Activated naive CD4-positive, alpha-beta T cell treated with anti-CD3 and anti-CD28 coated beads, Interleukin-2, amount 10 ng/mL, durations not matched to agents 7 days and 5 days (primary cell): ENCODE results near the gene COX17.

Experiments
- CTCF ChIA-PET: fragments of 350-600 bp; sonication (Branson Sonifier 250); formaldehyde crosslinking; loops from one replicate; lab custom pipeline; 2021; ENCODE audit warnings: antibody characterized with exemption; lab: Charles Lee
- DNase-seq: peaks from one replicate; pipeline ENCODE4 v3.0.0-alpha.2; 2020
- H3K27ac Mint-ChIP-seq: one replicate; pipeline ENCODE4 v1.8.0; 2021; ENCODE audit warnings: mild to moderate bottlenecking, moderate library complexity, mixed read lengths
- H3K27me3 Mint-ChIP-seq: one replicate; pipeline ENCODE4 v1.8.0; 2021; ENCODE audit warnings: mild to moderate bottlenecking, mixed read lengths
- H3K36me3 Mint-ChIP-seq: one replicate; pipeline ENCODE4 v1.8.0; 2021; ENCODE audit warnings: mixed read lengths
- H3K4me1 Mint-ChIP-seq: one replicate; pipeline ENCODE4 v1.8.0; 2021; ENCODE audit warnings: mixed read lengths
- H3K4me3 Mint-ChIP-seq: one replicate; pipeline ENCODE4 v1.8.0; 2021; ENCODE audit warnings: mild to moderate bottlenecking, moderate library complexity, mixed read lengths
- H3K9me3 Mint-ChIP-seq: one replicate; pipeline ENCODE4 v1.8.0; 2021; ENCODE audit warnings: mixed read lengths

The COX17 gene

GRCh38 chr3:119630880-119631329 lies 46.3 kb downstream of the COX17 start:
- Mint-ChIP-seq H3K27me3 (peaks cover 35% of the 10 kb centered on the region), H3K4me1 (peaks cover 24% of the 10 kb centered on the region), H3K36me3 (no peaks in the 10 kb centered on the region), H3K27ac (no peak overlapping the region), H3K4me3 (no peak overlapping the region), H3K9me3 (no peaks in the 10 kb centered on the region)
- DNase-seq, result no peak
- CTCF ChIA-PET, result no interaction called here

DNA sequence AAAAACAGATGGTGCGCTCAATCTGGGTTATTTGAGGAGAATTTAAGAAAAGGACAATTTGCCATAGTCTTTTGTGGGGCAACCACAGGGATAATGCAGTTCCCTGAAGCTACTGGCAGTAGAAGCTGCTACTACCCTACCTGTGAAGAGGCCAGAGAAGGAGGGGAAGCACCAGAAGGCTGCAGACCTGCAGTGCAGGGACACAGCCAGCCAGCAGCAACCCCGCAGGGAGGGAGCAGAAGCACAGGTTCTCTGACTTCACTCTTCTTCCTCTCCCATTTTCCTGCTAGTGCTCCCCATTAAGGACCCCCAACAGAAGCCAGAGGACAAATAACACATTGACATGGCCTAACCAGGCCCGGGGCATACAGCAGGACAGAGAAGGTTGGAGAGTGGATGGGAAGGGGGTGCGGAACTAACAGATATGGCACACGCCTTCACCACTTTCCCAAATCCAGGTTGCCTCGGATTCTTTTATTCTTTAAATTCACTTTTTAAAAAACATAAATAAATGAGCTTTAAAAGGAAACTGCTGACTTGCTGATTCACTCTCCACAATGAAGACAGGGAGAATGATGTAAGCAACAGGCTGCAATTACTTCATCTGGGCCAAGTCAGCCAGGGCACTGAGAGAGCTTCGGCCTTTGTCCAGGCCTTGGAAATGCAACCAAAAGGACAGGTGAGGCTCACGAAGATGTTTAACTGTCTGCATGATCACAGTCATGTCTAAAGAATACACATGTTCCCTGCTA lies 46.9 kb downstream of the COX17 start:
- H3K4me3 Mint-ChIP-seq, result no peak overlapping the region
- H3K27me3 Mint-ChIP-seq, result peaks cover 41% of the 10 kb centered on the region
- H3K9me3 Mint-ChIP-seq, result no peaks in the 10 kb centered on the region
- no peak overlapping the region for H3K27ac Mint-ChIP-seq
- CTCF ChIA-PET, result no interaction called here
- peaks cover 24% of the 10 kb centered on the region for H3K4me1 Mint-ChIP-seq
- H3K36me3 Mint-ChIP-seq, result no peaks in the 10 kb centered on the region
- no peak for DNase-seq

DNA sequence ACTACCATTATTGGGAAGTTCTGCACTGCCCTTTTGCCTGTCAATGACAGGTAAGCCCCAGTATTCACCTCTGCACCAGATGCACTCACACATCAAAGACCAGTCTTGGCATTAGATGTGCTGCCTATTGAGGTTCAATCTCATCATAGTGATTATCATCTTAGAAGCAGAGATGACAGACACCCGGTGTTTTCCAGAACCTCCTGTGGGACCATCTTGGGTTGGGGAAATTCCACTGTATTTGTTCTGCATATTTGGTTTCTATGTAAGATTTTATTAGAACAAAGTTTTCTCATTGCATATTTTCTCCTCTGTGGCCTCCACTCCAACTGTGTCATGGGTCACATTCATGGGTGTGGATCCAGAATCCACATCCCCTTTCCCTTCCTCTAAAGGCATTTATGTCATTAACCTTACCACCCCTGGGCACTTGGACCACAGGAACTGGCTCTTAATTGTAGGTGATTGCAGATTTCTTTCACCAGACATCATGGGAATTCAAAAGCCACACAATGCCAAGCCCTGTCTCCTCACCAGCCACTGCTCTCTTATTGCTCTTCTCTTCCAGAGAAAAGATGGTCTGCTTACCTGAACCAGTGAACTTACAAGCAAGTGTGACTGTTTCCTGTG lies 48.3 kb downstream of the COX17 start:
- Mint-ChIP-seq H3K4me1 (peaks cover 24% of the 10 kb centered on the region), H3K27ac (no peak overlapping the region)
- DNase-seq, result no peak

DNA sequence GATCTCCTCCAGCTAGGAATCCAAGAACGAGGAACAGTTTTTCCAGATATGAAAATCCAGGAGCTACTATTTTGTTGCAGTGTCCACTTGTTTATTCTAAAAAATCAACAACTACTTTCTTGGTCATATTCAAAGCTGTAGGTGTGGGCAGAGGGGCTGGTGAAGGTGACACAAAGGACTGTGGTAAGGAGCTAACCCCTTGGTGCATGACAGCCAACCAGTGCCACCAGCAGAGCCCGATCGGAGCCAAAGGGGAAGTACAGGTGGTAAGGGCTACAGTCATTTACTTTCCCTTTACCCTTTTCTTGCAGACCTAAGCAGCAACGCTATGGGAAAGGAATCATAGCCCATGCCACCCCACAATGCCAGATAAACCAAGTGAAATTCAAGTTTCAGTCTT lies 48.8 kb downstream of the COX17 start:
- Mint-ChIP-seq H3K9me3 (no peaks in the 10 kb centered on the region), H3K4me1 (peaks cover 24% of the 10 kb centered on the region), H3K4me3 (no peak overlapping the region), H3K27me3 (peaks cover 42% of the 10 kb centered on the region), H3K27ac (no peak overlapping the region), H3K36me3 (no peaks in the 10 kb centered on the region)
- CTCF ChIA-PET, result no interaction called here
- no peak for DNase-seq

More for the DNA sequence above, 48.3 kb downstream of the COX17 start:
- Mint-ChIP-seq H3K9me3 (no peaks in the 10 kb centered on the region), H3K4me3 (no peak overlapping the region), H3K27me3 (peaks cover 47% of the 10 kb centered on the region), H3K36me3 (no peaks in the 10 kb centered on the region)
- CTCF ChIA-PET, result no interaction called here

DNA sequence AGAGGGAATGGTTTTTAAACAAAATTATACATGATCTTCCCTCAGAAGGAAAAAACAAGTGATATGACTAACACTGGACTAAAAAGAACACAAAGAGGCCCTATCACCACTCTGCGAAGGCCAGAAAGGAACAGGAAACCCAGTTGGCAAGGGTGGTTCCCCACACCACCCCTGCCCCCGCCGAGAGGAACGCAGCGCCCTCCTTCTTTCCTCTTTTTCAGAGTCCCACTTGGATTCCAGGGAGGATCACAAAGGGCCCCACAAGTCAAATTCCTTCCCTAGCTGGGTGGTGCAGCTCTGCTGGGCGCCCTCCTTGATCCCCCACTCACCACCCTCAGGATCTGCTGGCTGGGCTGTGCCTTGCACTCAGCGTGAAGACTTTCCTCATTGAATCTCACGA lies 49.7 kb downstream of the COX17 start:
- no peaks in the 10 kb centered on the region for H3K36me3 Mint-ChIP-seq
- no peak for DNase-seq
- H3K4me1 Mint-ChIP-seq, result peaks cover 24% of the 10 kb centered on the region
- H3K9me3 Mint-ChIP-seq, result no peaks in the 10 kb centered on the region
- H3K27me3 Mint-ChIP-seq, result peaks cover 35% of the 10 kb centered on the region
- no peak overlapping the region for H3K4me3 Mint-ChIP-seq
- CTCF ChIA-PET, result no interaction called here
- H3K27ac Mint-ChIP-seq, result no peak overlapping the region

GRCh38 chr3:119626196-119626595 lies 51.0 kb downstream of the COX17 start:
- Mint-ChIP-seq H3K36me3 (no peaks in the 10 kb centered on the region), H3K4me3 (no peak overlapping the region), H3K27me3 (peaks cover 42% of the 10 kb centered on the region), H3K9me3 (no peaks in the 10 kb centered on the region), H3K27ac (no peak overlapping the region), H3K4me1 (peaks cover 24% of the 10 kb centered on the region)
- CTCF ChIA-PET, result no interaction called here
- no peak for DNase-seq

DNA sequence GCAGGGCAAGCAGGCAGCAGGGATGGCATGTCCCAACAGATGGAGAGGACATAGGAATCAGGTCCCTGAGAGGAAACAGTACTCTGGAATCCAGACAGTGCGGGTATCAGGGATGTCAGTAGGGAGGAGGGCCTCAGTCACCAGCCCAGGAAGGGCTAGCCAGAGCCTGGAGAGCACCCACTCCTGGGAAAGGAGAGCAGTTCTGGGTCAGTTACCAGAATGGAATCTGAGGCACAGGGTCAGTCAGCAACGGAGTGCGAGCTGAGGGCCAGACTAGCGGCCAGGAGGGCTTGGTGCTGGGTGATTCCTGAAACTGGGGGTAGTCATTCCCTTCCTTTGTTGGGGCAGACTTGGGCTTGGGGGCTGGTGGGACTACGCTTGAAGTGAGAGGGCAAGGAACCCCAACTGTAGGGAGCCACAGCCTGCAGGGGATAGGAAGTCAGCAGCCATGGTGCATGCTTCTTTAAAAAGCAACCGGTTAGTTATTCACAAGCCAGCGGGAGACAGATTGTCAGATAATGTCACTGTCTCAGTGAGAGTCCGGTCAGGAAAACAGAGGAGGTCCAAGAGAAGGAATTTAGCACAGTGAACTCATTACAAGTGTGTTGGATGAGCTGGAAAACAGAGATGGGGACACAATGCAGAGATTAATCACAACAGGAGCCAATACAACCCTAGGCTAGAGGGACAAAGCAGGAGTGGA lies 51.6 kb downstream of the COX17 start:
- no peak overlapping the region for H3K4me3 Mint-ChIP-seq
- H3K36me3 Mint-ChIP-seq, result no peaks in the 10 kb centered on the region
- peaks cover 24% of the 10 kb centered on the region for H3K4me1 Mint-ChIP-seq
- no peak overlapping the region for H3K27ac Mint-ChIP-seq
- CTCF ChIA-PET, result no interaction called here
- H3K9me3 Mint-ChIP-seq, result no peaks in the 10 kb centered on the region
- DNase-seq, result no peak
- H3K27me3 Mint-ChIP-seq, result peaks cover 48% of the 10 kb centered on the region

DNA sequence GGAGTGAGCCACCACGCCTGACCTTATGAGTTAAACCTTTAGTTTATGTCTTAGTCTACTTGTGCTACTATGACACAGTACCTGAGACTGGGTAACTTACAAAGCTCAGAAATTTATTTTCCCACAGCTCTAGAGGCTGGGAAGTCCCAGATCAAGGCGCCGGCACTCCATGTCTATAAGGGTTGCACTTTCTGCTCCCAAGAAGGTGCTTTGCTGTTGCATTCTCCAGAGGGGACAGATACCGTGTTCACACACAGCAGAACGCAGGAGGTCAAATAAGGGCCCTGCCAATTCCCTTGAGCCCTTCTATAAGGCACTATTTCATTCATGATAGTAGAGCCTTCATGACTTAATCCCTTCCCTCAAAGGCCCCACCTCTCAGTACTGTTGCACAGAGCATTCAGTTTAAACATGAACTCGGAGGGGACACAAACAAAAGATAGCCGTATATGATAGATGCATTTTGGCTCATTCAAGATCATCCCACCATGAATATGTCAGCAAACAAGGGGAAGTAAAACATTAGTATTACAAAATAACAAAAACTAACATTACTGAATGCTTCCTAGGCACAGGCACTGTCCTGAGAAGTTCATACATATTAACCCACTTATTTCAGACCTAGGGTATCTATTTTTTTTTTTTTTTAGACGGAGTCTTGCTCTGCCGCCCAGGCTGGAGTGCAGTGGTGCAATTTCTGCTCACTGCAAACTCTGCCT lies 53.0 kb downstream of the COX17 start:
- CTCF ChIA-PET, result interaction anchor here (0.6 kb wide), 1 partner anchor 34 kb away, joined by 3 read pairs; no protein-coding TSS in a partner anchor
- H3K9me3 Mint-ChIP-seq, result no peaks in the 10 kb centered on the region
- peaks cover 23% of the 10 kb centered on the region for H3K4me1 Mint-ChIP-seq

DNA sequence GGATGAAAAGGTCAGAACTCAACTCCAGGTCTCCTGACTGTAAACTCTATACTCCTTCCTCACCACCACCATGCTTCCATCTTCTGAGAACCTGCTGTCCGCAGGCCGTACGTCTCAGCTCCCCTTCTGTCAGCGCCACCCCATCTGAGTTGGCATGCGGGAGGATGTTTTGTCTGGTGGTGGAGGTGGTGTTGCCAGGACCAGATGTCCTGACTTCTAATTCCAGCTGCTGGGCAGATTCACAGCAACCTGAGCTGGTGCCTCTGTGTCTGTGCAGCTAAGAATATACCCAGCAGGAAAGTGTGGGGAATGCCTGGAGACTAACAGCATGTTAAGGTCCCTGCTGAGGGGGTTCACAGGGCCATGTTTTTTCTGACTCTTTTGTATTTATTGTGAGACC lies 56.3 kb downstream of the COX17 start:
- H3K4me3 Mint-ChIP-seq, result no peak overlapping the region
- no peaks in the 10 kb centered on the region for H3K9me3 Mint-ChIP-seq
- H3K4me1 Mint-ChIP-seq, result no peaks in the 10 kb centered on the region
- DNase-seq, result no peak
- no peak overlapping the region for H3K27ac Mint-ChIP-seq
- CTCF ChIA-PET, result interaction anchor here (1.6 kb wide), 1 partner anchor 21 kb away, joined by 5 read pairs; no protein-coding TSS in a partner anchor
- H3K27me3 Mint-ChIP-seq, result peaks cover 46% of the 10 kb centered on the region
- H3K36me3 Mint-ChIP-seq, result no peaks in the 10 kb centered on the region

More for the DNA sequence above, 53.0 kb downstream of the COX17 start:
- H3K27me3 Mint-ChIP-seq, result peaks cover 48% of the 10 kb centered on the region
- DNase-seq, result no peak
- H3K36me3 Mint-ChIP-seq, result no peaks in the 10 kb centered on the region
- no peak overlapping the region for H3K27ac Mint-ChIP-seq
- no peak overlapping the region for H3K4me3 Mint-ChIP-seq
